IPS-18c (cell line): Measurements from ENCODE around the gene INTS2.
"Not testable (repeated sequence)": the region's sequence is repeated elsewhere in the genome, so short reads cannot be mapped to it uniquely, and the experiment has no call there.

Experiments used
- H3K4me3 ChIP-seq: 2 replicates; pipeline ENCODE4 v1.7.0; 2013; ENCODE audit warnings: low read depth, mild to moderate bottlenecking, low read length, moderate library complexity; ENCODE audit not compliant: insufficient read depth
- H3K9me3 ChIP-seq: one replicate; pipeline ENCODE4 v1.6.1; 2013; ENCODE audit warnings: mild to moderate bottlenecking, low read length, moderate library complexity; ENCODE audit not compliant: control insufficient read depth, insufficient read depth

The INTS2 gene

GRCh38 chr17:61837175-61838051 lies 90.4 kb downstream of the INTS2 start:
- H3K4me3 ChIP-seq: no peak overlapping the region
- no peaks in the 10 kb centered on the region for H3K9me3 ChIP-seq

- Histone ChIP-seq H3K9me3 (no peaks in the 10 kb centered on the region), H3K4me3 (no peak overlapping the region)
These were observed 91.3 kb downstream of the INTS2 start for GRCh38 chr17:61836266-61837174.

- H3K4me3 ChIP-seq: no peak overlapping the region
- H3K9me3 ChIP-seq: no peaks in the 10 kb centered on the region
These were observed 92.2 kb downstream of the INTS2 start for GRCh38 chr17:61835606-61836005.

- H3K9me3 ChIP-seq: no peaks in the 10 kb centered on the region
- H3K4me3 ChIP-seq: no peak overlapping the region
These were observed 93.2 kb downstream of the INTS2 start for GRCh38 chr17:61834610-61835009.

- Histone ChIP-seq H3K4me3 (no peak overlapping the region), H3K9me3 (no peaks in the 10 kb centered on the region)
These were observed 94.1 kb downstream of the INTS2 start for GRCh38 chr17:61833536-61834193.

GRCh38 chr17:61832463-61832862 lies 95.3 kb downstream of the INTS2 start:
- no peaks in the 10 kb centered on the region for H3K9me3 ChIP-seq
- H3K4me3 ChIP-seq: no peak overlapping the region

GRCh38 chr17:61831099-61831498 lies 96.7 kb downstream of the INTS2 start:
- Histone ChIP-seq H3K9me3 (no peaks in the 10 kb centered on the region), H3K4me3 (no peak overlapping the region)

- Histone ChIP-seq H3K9me3 (no peaks in the 10 kb centered on the region), H3K4me3 (no peak overlapping the region)
These were observed 99.1 kb downstream of the INTS2 start for GRCh38 chr17:61828694-61829093.

GRCh38 chr17:61827649-61828395 lies 100.0 kb downstream of the INTS2 start:
- no peak overlapping the region for H3K4me3 ChIP-seq
- no peaks in the 10 kb centered on the region for H3K9me3 ChIP-seq

GRCh38 chr17:61826866-61827265 lies 100.9 kb downstream of the INTS2 start:
- H3K9me3 ChIP-seq, H3K4me3 ChIP-seq: not testable (repeated sequence)

GRCh38 chr17:61826198-61826597 lies 101.6 kb downstream of the INTS2 start:
- not testable (repeated sequence) for H3K9me3 ChIP-seq

GRCh38 chr17:61825448-61826137 lies 102.2 kb downstream of the INTS2 start:
- Histone ChIP-seq H3K4me3 (no peak overlapping the region), H3K9me3 (no peaks in the 10 kb centered on the region)

More at GRCh38 chr17:61826198-61826597, 101.6 kb downstream of the INTS2 start:
- not testable (repeated sequence) for H3K4me3 ChIP-seq

- H3K4me3 ChIP-seq: no peak overlapping the region
These were observed 105.2 kb downstream of the INTS2 start for GRCh38 chr17:61822326-61823285.

GRCh38 chr17:61821655-61822054 lies 106.1 kb downstream of the INTS2 start:
- Histone ChIP-seq H3K9me3 (no peaks in the 10 kb centered on the region), H3K4me3 (no peak overlapping the region)

More at GRCh38 chr17:61822326-61823285, 105.2 kb downstream of the INTS2 start:
- no peaks in the 10 kb centered on the region for H3K9me3 ChIP-seq

GRCh38 chr17:61819265-61819664 lies 108.5 kb downstream of the INTS2 start:
- H3K9me3 ChIP-seq, H3K4me3 ChIP-seq: not testable (repeated sequence)
